Breast epithelium (tissue), 4 donors: Measurements from ENCODE around the gene ITIH3. TPM values are rescaled to one million over a fixed set of nuclear protein-coding genes. Genes with fewer than 3 reads are reported as not detected.

ENCODE experiments used
- DNase-seq, 2 donors: peaks; one replicate each; pipeline ENCODE4 v3.0.0-alpha.2; 2019; ENCODE audit warnings: low spot score in 2 of 2
- H3K27ac ChIP-seq, 2 donors: fragments of 200-600 bp; sonication (generic) in 1 of 2; one replicate each; pipeline ENCODE4 v1.5.1; 2016 to 2019; ENCODE audit warnings: mild to moderate bottlenecking in 1 of 2
- H3K27me3 ChIP-seq, 2 donors: fragments of 200-600 bp; sonication (generic) in 1 of 2; one replicate each; pipeline versions ENCODE4 v1.5.1 to v1.6.0; 2017 to 2019; ENCODE audit warnings: control low read depth in 1 of 2, mild to moderate bottlenecking in 1 of 2
- H3K36me3 ChIP-seq: fragments of 200-600 bp; one replicate; pipeline ENCODE4 v1.5.1; 2019
- H3K4me1 ChIP-seq, 2 donors: fragments of 200-600 bp; sonication (generic); one replicate each; pipeline ENCODE4 v1.5.1; 2016 to 2019; ENCODE audit warnings: control low read depth in 1 of 2
- H3K4me3 ChIP-seq, 3 donors: fragments of 200-600 bp; sonication (generic); 1 replicate in 2 of 3; 2 replicates in 1 of 3; pipeline ENCODE4 v1.5.1; 2016 to 2019; ENCODE audit warnings: mild to moderate bottlenecking in 3 of 3, moderate library complexity in 2 of 3
- H3K9me3 ChIP-seq, 2 donors: fragments of 200-600 bp; sonication (generic) in 1 of 2; one replicate each; pipeline ENCODE4 v1.5.1; 2016 to 2019; ENCODE audit warnings: control low read depth in 1 of 2
- CTCF ChIP-seq, 3 donors: fragments of 450-650 bp; IDR thresholded peaks; one replicate each; pipeline ENCODE4 v1.5.1; 2016 to 2017; ENCODE audit warnings: antibody characterized with exemption in 3 of 3, mild to moderate bottlenecking in 3 of 3, moderate library complexity in 3 of 3
- POLR2A ChIP-seq: fragments of 450-650 bp; IDR thresholded peaks from one replicate; pipeline ENCODE4 v1.6.1; 2016; ENCODE audit warnings: antibody characterized with exemption, mild to moderate bottlenecking, moderate library complexity
- POLR2AphosphoS5 ChIP-seq, 3 donors: sonication (generic); formaldehyde crosslinking; IDR thresholded peaks; one replicate each; pipeline ENCODE4 v1.6.1; 2017; ENCODE audit warnings: antibody characterized with exemption in 3 of 3
- intact Hi-C: fragments of 100-400 bp; cut with DNase I; formaldehyde crosslinking; loops from one replicate; pipeline ENCODE4 v1.15.1; 2023; ENCODE audit warnings: low total_unique reads
- total RNA-seq, 3 donors: library from RNA; depleted of rRNA; stranded (reverse); fragments of >200 nt; gene quantifications; one replicate each; pipeline ENCODE4 v1.1.0, GENCODE V29; 2016

ITIH3 gene
- total RNA-seq, 3 donors from 2014 or later: 0.64 to 6.6 (median 0.88) TPM

DNA sequence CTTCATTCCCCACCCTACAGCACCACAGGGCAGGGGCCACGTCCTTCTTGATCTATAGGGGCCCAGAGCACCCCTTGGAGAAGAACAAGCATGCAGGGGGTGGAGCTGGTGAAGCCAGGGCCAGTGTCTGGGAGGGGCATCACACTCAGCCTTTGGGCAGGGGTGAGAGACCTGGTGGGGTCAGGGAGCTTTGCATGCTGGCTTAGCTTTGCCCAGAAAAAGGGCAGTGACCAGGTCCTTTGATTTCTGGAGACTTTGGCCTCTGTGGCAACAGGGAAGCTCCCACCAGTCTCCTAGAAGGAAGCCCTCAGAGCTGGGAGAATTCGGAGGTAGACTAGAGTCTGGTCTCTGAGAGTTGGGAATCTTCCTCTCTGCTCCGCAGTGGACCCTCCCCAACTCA, 34.9 kb downstream of the ITIH3 start:
- Histone ChIP-seq H3K4me3 (no peak overlapping the region), H3K27ac (no peak overlapping the region), H3K27me3 (no peaks in the 10 kb centered on the region), H3K36me3 (no peaks in the 10 kb centered on the region), H3K9me3 (no peaks in the 10 kb centered on the region), H3K4me1 (peaks cover 0 to 5% of the 10 kb centered on the region in 2 donors)
- DNase-seq: no peak
- intact Hi-C loops: no loop called here
- TF ChIP-seq CTCF (IDR thresholded peaks at IDR 0.05): no peak

DNA sequence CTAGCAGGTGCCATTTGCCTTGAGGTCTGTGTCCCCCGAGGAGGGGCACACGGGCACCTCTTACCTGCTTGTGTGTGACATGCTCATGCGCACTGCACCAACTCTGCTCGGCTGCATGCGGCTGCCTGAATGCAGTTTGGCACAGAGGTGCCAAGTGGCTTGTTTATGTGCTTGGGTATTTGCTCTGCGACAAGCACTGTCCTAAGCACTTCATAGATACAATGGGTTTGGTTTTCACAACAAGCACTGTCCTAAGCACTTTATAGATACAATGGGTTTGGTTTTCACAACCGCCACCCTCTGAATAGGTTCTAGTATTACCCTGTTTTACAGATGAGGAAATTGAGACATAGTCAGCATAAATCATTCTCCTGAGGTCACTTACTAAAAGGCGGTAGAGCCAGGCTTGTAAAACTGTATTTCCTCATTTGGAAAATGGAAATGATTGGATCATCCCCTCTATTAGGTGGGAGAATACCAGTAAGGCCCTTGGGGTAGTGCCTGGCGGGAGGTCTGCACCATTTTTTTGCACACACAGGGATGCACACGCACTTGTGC, 35.4 kb downstream of the ITIH3 start:
- Histone ChIP-seq H3K36me3 (no peaks in the 10 kb centered on the region), H3K4me3 (no peak overlapping the region), H3K4me1 (peaks cover 0 to 5% of the 10 kb centered on the region in 2 donors), H3K9me3 (no peaks in the 10 kb centered on the region), H3K27ac (no peak overlapping the region), H3K27me3 (no peaks in the 10 kb centered on the region)
- TF ChIP-seq CTCF (IDR thresholded peaks at IDR 0.05) (no peak), POLR2A (no peak), POLR2AphosphoS5 (IDR thresholded peaks at IDR 0.05) (no peak)
- DNase-seq: no peak
- intact Hi-C loops: no loop called here

GRCh38 chr3:52830535-52831258, 36.1 kb downstream of the ITIH3 start, which contains the start of gene ITIH4:
ITIH4 (minus strand) TSS chr3:52830672; CDS start chr3:52830642, 30 bp downstream.
- H3K9me3 ChIP-seq: no peaks in the 10 kb centered on the region
- H3K4me1 ChIP-seq: peaks cover 0 to 5% of the 10 kb centered on the region in 2 donors
- no peak for TF ChIP-seq POLR2A
- no peak for TF ChIP-seq POLR2AphosphoS5 (IDR thresholded peaks at IDR 0.05)
- TF ChIP-seq CTCF (IDR thresholded peaks at IDR 0.05): no peak
- DNase-seq: no peak
- H3K27me3 ChIP-seq: no peaks in the 10 kb centered on the region
- intact Hi-C loops: no loop called here
- no peaks in the 10 kb centered on the region for H3K36me3 ChIP-seq
- H3K4me3 ChIP-seq: no peak within 1 kb of the TSS
- H3K27ac ChIP-seq: peak within 1 kb of the TSS in 1 of 2 donors; percentile 75

DNA sequence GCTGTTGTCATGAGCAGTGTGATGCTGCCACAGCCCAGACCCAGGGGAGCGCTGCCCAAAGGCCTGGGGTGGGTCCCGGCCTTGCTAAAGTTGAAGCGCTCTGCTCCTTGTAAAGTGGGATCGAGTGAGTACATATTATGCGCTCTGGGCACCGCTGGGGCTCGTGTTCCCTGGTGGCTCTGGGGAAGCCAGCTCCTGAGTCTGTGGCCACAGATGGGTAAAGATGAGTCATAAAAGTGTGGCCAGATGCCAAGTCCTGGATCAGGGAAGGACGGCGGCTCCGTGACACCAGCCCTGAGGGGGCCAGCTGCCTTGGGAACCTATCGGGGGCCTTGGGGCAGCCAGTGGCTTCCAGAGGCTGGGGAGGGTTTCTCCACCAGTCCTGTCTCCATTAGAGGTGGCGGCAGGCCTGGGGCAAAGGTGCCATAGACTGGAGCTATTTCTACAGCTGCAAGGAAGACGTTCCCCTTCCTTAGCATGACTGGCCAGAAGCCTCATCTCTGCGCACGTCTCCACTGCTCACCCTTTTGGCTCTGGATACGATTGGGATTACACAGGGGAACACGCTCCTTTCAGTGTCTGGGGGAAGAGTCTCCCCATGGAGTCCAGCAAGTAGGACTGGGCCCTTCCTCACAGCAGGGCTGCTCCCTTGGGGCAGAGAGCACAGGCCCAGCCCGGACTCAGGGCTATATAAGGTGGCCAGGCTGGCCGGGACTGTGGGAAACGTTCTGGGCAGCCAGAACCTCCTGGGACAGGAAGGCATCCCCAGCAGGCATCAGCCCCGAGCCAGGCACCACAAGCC, 37.1 kb downstream of the ITIH3 start:
- DNase-seq: peak; percentile 37 to 73
- intact Hi-C loops: no loop called here
- TF ChIP-seq POLR2AphosphoS5 (IDR thresholded peaks at IDR 0.05): no peak
- peak in 1 of 3 donors; percentile 4 for TF ChIP-seq CTCF (IDR thresholded peaks at IDR 0.05)

GRCh38 chr3:52833202-52833601, 38.6 kb downstream of the ITIH3 start:
- intact Hi-C loops: no loop called here
- H3K27ac ChIP-seq: peak overlapping the region in 1 of 2 donors; percentile 9
- H3K4me3 ChIP-seq: no peak overlapping the region
- no peaks in the 10 kb centered on the region for H3K36me3 ChIP-seq
- DNase-seq: no peak
- no peaks in the 10 kb centered on the region for H3K9me3 ChIP-seq
- peaks cover 0 to 5% of the 10 kb centered on the region in 2 donors for H3K4me1 ChIP-seq
- TF ChIP-seq CTCF (IDR thresholded peaks at IDR 0.05) (no peak), POLR2AphosphoS5 (IDR thresholded peaks at IDR 0.05) (no peak), POLR2A (no peak)
- H3K27me3 ChIP-seq: no peaks in the 10 kb centered on the region

More for the DNA sequence above, 37.1 kb downstream of the ITIH3 start:
- Histone ChIP-seq H3K36me3 (no peaks in the 10 kb centered on the region), H3K27ac (peak overlapping the region; percentile 45 to 75), H3K4me1 (peaks cover 0 to 5% of the 10 kb centered on the region in 2 donors), H3K9me3 (no peaks in the 10 kb centered on the region), H3K4me3 (peak overlapping the region in 1 of 3 donors; percentile 33), H3K27me3 (no peaks in the 10 kb centered on the region)
